ENCODE data around the gene APOBEC3G. TPM values are rescaled to one million over a fixed set of nuclear protein-coding genes. Genes with fewer than 3 reads are reported as not detected.
"Not testable (repeated sequence)": the region's sequence is repeated elsewhere in the genome, so short reads cannot be mapped to it uniquely, and the experiment has no call there.

APOBEC3G gene
- total RNA-seq, 1 donor from 2014 or later, result 9.3 TPM

DNA sequence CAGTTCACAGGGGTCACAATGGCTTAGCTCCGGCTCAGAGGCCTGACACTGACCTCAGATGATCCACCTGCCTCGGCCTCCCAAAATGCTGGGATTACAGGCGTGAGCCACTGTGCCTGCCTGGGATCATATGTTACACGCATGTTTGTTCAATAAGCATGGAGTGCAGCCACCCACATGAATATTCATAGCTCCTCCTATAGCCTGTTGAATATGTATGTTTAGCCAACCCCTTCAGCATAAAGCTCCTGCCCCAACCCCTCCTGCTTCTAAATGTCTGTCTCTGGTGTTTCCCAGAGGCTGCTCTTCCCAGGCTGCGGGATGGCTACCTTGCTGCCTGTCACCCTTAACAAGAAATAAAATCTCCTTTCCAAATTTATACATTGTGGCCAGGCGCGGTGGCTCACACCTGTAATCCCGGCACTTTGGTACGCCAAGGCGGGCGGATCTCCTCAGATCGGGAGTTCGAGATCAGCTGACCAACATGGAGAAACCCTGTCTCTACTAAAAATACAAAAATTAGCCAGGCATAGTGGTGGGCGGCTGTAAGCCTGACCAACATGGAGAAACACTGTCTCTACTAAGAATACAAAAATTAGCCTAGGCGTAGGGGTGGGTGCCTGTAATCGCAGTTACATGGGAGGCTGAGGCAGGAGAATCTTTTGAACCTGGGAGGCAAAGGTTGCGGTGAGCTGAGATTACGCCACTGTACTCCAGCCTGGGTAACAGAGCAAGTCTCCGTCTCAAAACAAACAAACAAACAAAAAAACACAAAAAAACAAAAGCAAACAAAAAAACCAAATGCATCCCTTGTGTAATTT, 37.6 kb upstream of the APOBEC3G start:
- H3K4me3 ChIP-seq, result no peak overlapping the region
- no peak for DNase-seq (ENCODE audit: low spot score in 2 of 2)
- H3K27me3 ChIP-seq, result no peaks in the 10 kb centered on the region
- intact Hi-C loops (cut with DNase I), result no loop called here
- H3K27ac ChIP-seq, result peak overlapping the region; percentile 68 to 73
- TF ChIP-seq, protein P1, sequence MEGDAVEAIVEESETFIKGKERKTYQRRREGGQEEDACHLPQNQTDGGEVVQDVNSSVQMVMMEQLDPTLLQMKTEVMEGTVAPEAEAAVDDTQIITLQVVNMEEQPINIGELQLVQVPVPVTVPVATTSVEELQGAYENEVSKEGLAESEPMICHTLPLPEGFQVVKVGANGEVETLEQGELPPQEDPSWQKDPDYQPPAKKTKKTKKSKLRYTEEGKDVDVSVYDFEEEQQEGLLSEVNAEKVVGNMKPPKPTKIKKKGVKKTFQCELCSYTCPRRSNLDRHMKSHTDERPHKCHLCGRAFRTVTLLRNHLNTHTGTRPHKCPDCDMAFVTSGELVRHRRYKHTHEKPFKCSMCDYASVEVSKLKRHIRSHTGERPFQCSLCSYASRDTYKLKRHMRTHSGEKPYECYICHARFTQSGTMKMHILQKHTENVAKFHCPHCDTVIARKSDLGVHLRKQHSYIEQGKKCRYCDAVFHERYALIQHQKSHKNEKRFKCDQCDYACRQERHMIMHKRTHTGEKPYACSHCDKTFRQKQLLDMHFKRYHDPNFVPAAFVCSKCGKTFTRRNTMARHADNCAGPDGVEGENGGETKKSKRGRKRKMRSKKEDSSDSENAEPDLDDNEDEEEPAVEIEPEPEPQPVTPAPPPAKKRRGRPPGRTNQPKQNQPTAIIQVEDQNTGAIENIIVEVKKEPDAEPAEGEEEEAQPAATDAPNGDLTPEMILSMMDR (IDR thresholded peaks at IDR 0.05), result no peak
- H3K36me3 ChIP-seq, result peaks cover 4 to 5% of the 10 kb centered on the region in 2 donors
- H3K9me3 ChIP-seq, result no peaks in the 10 kb centered on the region
- peaks cover 0 to 10% of the 10 kb centered on the region in 2 donors for H3K4me1 ChIP-seq

DNA sequence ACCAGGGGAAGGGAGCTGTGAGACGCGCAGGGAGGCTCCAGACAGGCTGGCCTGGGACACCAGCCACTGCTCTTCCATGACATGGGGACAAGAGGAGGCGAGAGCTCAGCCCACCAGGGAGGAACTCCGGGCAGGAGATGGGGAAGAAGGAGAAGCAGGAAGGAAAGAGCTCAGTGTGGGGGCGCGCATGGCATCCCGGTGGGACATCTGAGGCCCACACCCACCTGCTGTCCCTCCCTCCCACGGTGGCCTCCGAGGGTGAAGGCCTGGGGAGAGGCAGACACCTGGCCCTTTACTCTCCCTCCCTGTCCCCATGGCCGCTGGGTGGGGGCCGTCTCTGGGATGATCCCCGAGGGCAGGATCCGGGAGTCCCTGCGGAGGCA, 36.9 kb upstream of the APOBEC3G start:
- H3K27me3 ChIP-seq; DNase-seq (ENCODE audit: low spot score in 2 of 2); H3K4me1 ChIP-seq; intact Hi-C loops (cut with DNase I); H3K36me3 ChIP-seq; H3K9me3 ChIP-seq: not testable (repeated sequence)
- Histone ChIP-seq H3K4me3 (peak overlapping the region; percentile 61 to 66), H3K27ac (peak overlapping the region; percentile 68 to 73)

- peak; percentile 17 to 76 for DNase-seq (ENCODE audit: low spot score in 2 of 2)
- Histone ChIP-seq H3K4me3 (peak within 1 kb of the TSS; percentile 61 to 66), H3K27ac (peak within 1 kb of the TSS; percentile 68 to 73)
- H3K9me3 ChIP-seq; H3K36me3 ChIP-seq; intact Hi-C loops (cut with DNase I); H3K4me1 ChIP-seq; H3K27me3 ChIP-seq: not testable (repeated sequence)
Observed at GRCh38 chr22:39040538-39041296, 36.4 kb upstream of the APOBEC3G start, which contains the start of gene APOBEC3F. Gene APOBEC3F (plus strand): TSS chr22:39040864. CDS start chr22:39040961, 97 bp downstream.

- Histone ChIP-seq H3K36me3 (peaks cover 4 to 5% of the 10 kb centered on the region in 2 donors), H3K27me3 (no peaks in the 10 kb centered on the region), H3K4me3 (peak overlapping the region in 1 of 2 donors; percentile 66), H3K9me3 (no peaks in the 10 kb centered on the region), H3K27ac (no peak overlapping the region), H3K4me1 (peaks cover 0 to 10% of the 10 kb centered on the region in 2 donors)
- DNase-seq (ENCODE audit: low spot score in 2 of 2), result no peak
- intact Hi-C loops (cut with DNase I), result no loop called here
- TF ChIP-seq, protein P1 (IDR thresholded peaks at IDR 0.05), result no peak
Observed at GRCh38 chr22:39041908-39042307, 35.2 kb upstream of the APOBEC3G start.

DNA sequence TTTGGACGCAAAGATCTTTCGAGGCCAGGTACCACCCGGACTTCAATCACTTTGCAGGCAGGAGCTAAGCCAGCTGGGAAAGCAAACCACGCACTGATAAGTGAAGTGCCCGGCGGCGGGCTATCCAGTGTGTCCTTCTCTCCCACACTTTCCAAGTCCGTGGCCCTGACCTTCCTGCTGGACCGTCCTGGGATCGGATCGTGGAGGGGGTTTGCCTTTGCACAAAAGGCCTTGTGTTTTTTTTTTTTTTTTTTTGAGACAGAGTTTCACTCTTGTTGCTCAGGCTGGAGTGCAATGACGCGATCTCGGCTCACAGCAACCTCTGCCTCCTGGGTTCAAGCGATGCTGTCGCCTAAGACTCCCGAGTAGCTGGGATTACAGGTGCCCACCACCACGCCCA, 34.0 kb upstream of the APOBEC3G start:
- DNase-seq (ENCODE audit: low spot score in 2 of 2); H3K27ac ChIP-seq; intact Hi-C loops (cut with DNase I); H3K36me3 ChIP-seq; H3K4me3 ChIP-seq; H3K27me3 ChIP-seq; H3K9me3 ChIP-seq; H3K4me1 ChIP-seq: not testable (repeated sequence)

DNA sequence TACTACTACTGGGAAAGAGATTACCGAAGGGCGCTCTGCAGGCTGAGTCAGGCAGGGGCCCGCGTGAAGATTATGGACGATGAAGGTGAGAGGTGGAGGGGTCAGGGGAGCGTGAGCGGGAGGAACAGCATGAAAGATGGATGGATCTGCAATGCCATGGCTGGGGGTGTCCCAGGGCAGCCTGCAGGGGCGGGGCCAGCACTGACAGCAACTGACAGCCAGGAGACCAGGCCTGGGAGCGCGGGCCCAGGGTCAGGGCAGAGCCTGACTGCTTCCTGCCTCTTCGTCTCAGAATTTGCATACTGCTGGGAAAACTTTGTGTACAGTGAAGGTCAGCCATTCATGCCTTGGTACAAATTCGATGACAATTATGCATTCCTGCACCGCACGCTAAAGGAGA, 31.9 kb upstream of the APOBEC3G start:
- H3K4me3 ChIP-seq; H3K27me3 ChIP-seq; H3K4me1 ChIP-seq; H3K27ac ChIP-seq; intact Hi-C loops (cut with DNase I); H3K9me3 ChIP-seq; DNase-seq (ENCODE audit: low spot score in 2 of 2); H3K36me3 ChIP-seq: not testable (repeated sequence)

GRCh38 chr22:39049486-39049885, 27.6 kb upstream of the APOBEC3G start:
- H3K4me1 ChIP-seq; DNase-seq (ENCODE audit: low spot score in 2 of 2); H3K9me3 ChIP-seq; H3K36me3 ChIP-seq; H3K27ac ChIP-seq; intact Hi-C loops (cut with DNase I); H3K4me3 ChIP-seq; H3K27me3 ChIP-seq: not testable (repeated sequence)

GRCh38 chr22:39051844-39052495, 25.1 kb upstream of the APOBEC3G start:
- H3K27ac ChIP-seq; DNase-seq (ENCODE audit: low spot score in 2 of 2); H3K4me3 ChIP-seq; H3K4me1 ChIP-seq; H3K36me3 ChIP-seq; H3K27me3 ChIP-seq; H3K9me3 ChIP-seq; intact Hi-C loops (cut with DNase I): not testable (repeated sequence)

Data from ascending aorta (tissue), 2 donors.